HCT116 (cell line): Measurements from ENCODE around the gene NRAP. TPM values are rescaled to one million over a fixed set of nuclear protein-coding genes. Genes with fewer than 3 reads are reported as not detected.

Experiments
- ATAC-seq: fragments of 200-7000 bp; cut with Tn5 transposase; 2 replicates; pipeline ENCODE4 v1.9.1; 2020; ENCODE audit warnings: mild to moderate bottlenecking, moderate library complexity
- BruUV-seq: library from RNA; stranded (reverse); fragments of 400-500 nt; replicated peaks from 2 replicates; lab custom pipeline; 2021; lab: Mats Ljungman, UMichigan
- CTCF ChIA-PET: fragments of 300-600 bp; sonication (Branson Sonifier 250); formaldehyde crosslinking; loops from one replicate; lab custom pipeline; 2021; ENCODE audit warnings: antibody characterized with exemption; lab: Charles Lee
- POLR2A ChIA-PET: fragments of 300-600, 350-600 bp; sonication (Branson Sonifier 250); formaldehyde crosslinking; loops from one replicate; lab custom pipeline; 2021; ENCODE audit warnings: antibody characterized with exemption; lab: Charles Lee
- RAD21 ChIA-PET, 2 experiments: fragments of 300-600 bp; sonication (Branson Sonifier 250); formaldehyde crosslinking; loops; one replicate each; lab custom pipeline; 2023; ENCODE audit warnings: low total read pairs in 2 of 2; ENCODE audit not compliant: uncharacterized antibody in 2 of 2, unreplicated experiment in 2 of 2, low non-redundant PET in 1 of 2; lab: Charles Lee
- DNase-seq: peaks from one replicate; pipeline ENCODE4 v3.0.0-alpha.2; 2010; ENCODE audit warnings: low read depth, low spot score
- H2AFZ ChIP-seq: fragments of 200-600 bp; shearing (Covaris generic), sonication (generic); 2 replicates; pipeline ENCODE4 v1.6.1; 2017; ENCODE audit warnings: low read depth, mixed run types, mixed read lengths, antibody characterized with exemption, low read length; ENCODE audit not compliant: poor library complexity, severe bottlenecking
- H3K27ac ChIP-seq: 2 replicates; pipeline ENCODE4 v1.5.1; 2012; ENCODE audit warnings: low read depth, low read length
- H3K27me3 ChIP-seq: fragments of 200-600 bp; sonication (generic); 2 replicates; pipeline ENCODE4 v1.6.1; 2016; ENCODE audit warnings: mixed run types, low read length, mixed read lengths; ENCODE audit not compliant: insufficient read depth
- H3K36me3 ChIP-seq, 2 experiments: fragments of 200-500 bp in 1 of 2; fragments of 200-600 bp in 1 of 2; sonication (Bioruptor generic) in 1 of 2; sonication (generic) in 1 of 2; 2 replicates each; pipeline versions ENCODE4 v1.5.1 to v1.6.1; 2014 to 2016; ENCODE audit warnings: low read length in 2 of 2, inconsistent platforms in 1 of 2, mixed read lengths in 1 of 2, mixed run types in 1 of 2; ENCODE audit not compliant: insufficient read depth in 2 of 2, control insufficient read depth in 1 of 2
- H3K4me1 ChIP-seq, 2 experiments: fragments of 200-600 bp in 1 of 2; sonication (generic) in 1 of 2; 2 replicates each; pipeline versions ENCODE4 v1.5.1 to v1.6.1; 2012 to 2017; ENCODE audit warnings: low read length in 2 of 2, inconsistent platforms in 1 of 2, mild to moderate bottlenecking in 1 of 2, mixed read lengths in 1 of 2, mixed run types in 1 of 2, moderate library complexity in 1 of 2; ENCODE audit not compliant: insufficient read depth in 2 of 2, control insufficient read depth in 1 of 2
- H3K4me2 ChIP-seq: fragments of 200-600 bp; sonication (generic); 2 replicates; pipeline ENCODE4 v1.6.1; 2017; ENCODE audit warnings: mixed run types, low read length, mixed read lengths
- H3K4me3 ChIP-seq, 2 experiments: fragments of 200-600 bp in 1 of 2; sonication (generic) in 1 of 2; replicated peaks in 1 of 2; 2 replicates each; pipeline ENCODE4 v1.5.1; 2011 to 2016; ENCODE audit warnings: low read length in 2 of 2, control low read depth in 1 of 2, low read depth in 1 of 2, mild to moderate bottlenecking in 1 of 2, mixed read lengths in 1 of 2, mixed run types in 1 of 2
- H3K79me2 ChIP-seq: fragments of 200-600 bp; sonication (generic); 2 replicates; pipeline ENCODE4 v1.6.1; 2017; ENCODE audit warnings: mild to moderate bottlenecking, mixed run types, low read length, moderate library complexity, mixed read lengths; ENCODE audit not compliant: insufficient read depth
- H3K9ac ChIP-seq: fragments of 200-600 bp; sonication (generic); 2 replicates; pipeline ENCODE4 v1.6.1; 2016; ENCODE audit warnings: low read length, mixed read lengths
- H3K9me2 ChIP-seq: fragments of 200-600 bp; sonication (generic), shearing (Covaris generic); 2 replicates; pipeline ENCODE4 v1.6.1; 2017; ENCODE audit warnings: mixed run types, mild to moderate bottlenecking, moderate library complexity; ENCODE audit not compliant: insufficient read depth
- H3K9me3 ChIP-seq, 2 experiments: fragments of 200-500 bp in 1 of 2; fragments of 200-600 bp in 1 of 2; sonication (Bioruptor generic) in 1 of 2; sonication (generic) in 1 of 2; 2 replicates each; pipeline ENCODE4 v1.6.1; 2014 to 2017; ENCODE audit warnings: low read length in 2 of 2, mixed read lengths in 2 of 2, inconsistent platforms in 1 of 2, low read depth in 1 of 2, mild to moderate bottlenecking in 1 of 2, mixed run types in 1 of 2, moderate library complexity in 1 of 2; ENCODE audit not compliant: control insufficient read depth in 1 of 2, insufficient read depth in 1 of 2
- H4K20me1 ChIP-seq: fragments of 200-600 bp; sonication (generic), shearing (Covaris generic); 2 replicates; pipeline ENCODE4 v1.6.1; 2017; ENCODE audit warnings: mixed run types, mild to moderate bottlenecking, moderate library complexity; ENCODE audit not compliant: insufficient read depth
- CBX3 ChIP-seq: IDR thresholded peaks from 2 replicates; pipeline ENCODE4 v1.6.1; 2012; ENCODE audit warnings: low read depth
- CEBPB ChIP-seq: IDR thresholded peaks from 2 replicates; pipeline ENCODE4 v1.6.1; 2012; ENCODE audit warnings: low read depth
- FOSL1 ChIP-seq: IDR thresholded peaks from 2 replicates; pipeline ENCODE4 v1.6.1; 2012; ENCODE audit warnings: low read depth
- JUND ChIP-seq: IDR thresholded peaks from 2 replicates; pipeline ENCODE4 v1.6.1; 2012
- POLR2A ChIP-seq: IDR thresholded peaks from 2 replicates; pipeline ENCODE4 v1.7.0; 2011; ENCODE audit warnings: borderline replicate concordance; ENCODE audit not compliant: insufficient read depth, insufficient read length; ENCODE audit errors: extremely low read depth
- RAD21 ChIP-seq: IDR thresholded peaks from 2 replicates; pipeline ENCODE4 v1.6.1; 2012; ENCODE audit warnings: low read depth, mild to moderate bottlenecking
- REST ChIP-seq: IDR thresholded peaks from 2 replicates; pipeline ENCODE4 v1.6.1; 2012; ENCODE audit warnings: low read depth
- TCF7L2 ChIP-seq: IDR thresholded peaks from 2 replicates; pipeline ENCODE4 v1.7.0; 2011; ENCODE audit warnings: borderline replicate concordance, inconsistent platforms; ENCODE audit not compliant: insufficient read depth, insufficient read length; ENCODE audit errors: extremely low read depth
- ZFX ChIP-seq: fragments of 450-650 bp; IDR thresholded peaks from 2 replicates; pipeline ENCODE4 v1.6.1; 2017
- ZNF274 ChIP-seq: fragments of 200-500 bp; sonication (Bioruptor generic); IDR thresholded peaks from 2 replicates; pipeline ENCODE4 v1.6.1; 2014; ENCODE audit warnings: mild to moderate bottlenecking, low read depth, low read length, inconsistent platforms
- intact Hi-C: fragments of 100-400 bp; cut with micrococcal nuclease; formaldehyde crosslinking; loops from 2 replicates; pipeline ENCODE4 v1.10.0; 2022
- total RNA-seq: library from RNA; stranded (reverse); gene quantifications from one replicate; pipeline ENCODE4 v1.2.1, GENCODE V29; 2021; ENCODE audit not compliant: unreplicated experiment

Gene NRAP
- total RNA-seq, 1 experiment from 2014 or later: not detected

GRCh38 chr10:113613977-113614690 is 49.7 kb downstream of the NRAP start:
- Histone ChIP-seq H3K4me1 (no peaks in the 10 kb centered on the region), H4K20me1 (no peaks in the 10 kb centered on the region), H3K9me2 (no peaks in the 10 kb centered on the region), H3K9me3 (no peaks in the 10 kb centered on the region)
- POLR2A ChIA-PET: no interaction called here
- no peak for ATAC-seq
- TF ChIP-seq FOSL1 (no peak), CBX3 (no peak), ZNF274 (no peak), REST (no peak)
- TF ChIP-seq, all 23 proteins: peak for 0
- DNase-seq: no peak
- CTCF ChIA-PET: no interaction called here
- intact Hi-C loops: no loop called here
- Histone ChIP-seq H3K9ac (no peak overlapping the region), H3K27ac (no peak overlapping the region), H3K36me3 (no peaks in the 10 kb centered on the region), H3K79me2 (no peaks in the 10 kb centered on the region), H3K4me2 (no peak overlapping the region), H3K4me3 (no peak overlapping the region), H3K27me3 (peaks cover 35% of the 10 kb centered on the region), H2AFZ (no peak overlapping the region)
- no TSS peak for BruUV-seq
- RAD21 ChIA-PET: no interaction called here

- no peaks in the 10 kb centered on the region for H3K9me2 ChIP-seq
- no peak overlapping the region for H3K9ac ChIP-seq
- H3K36me3 ChIP-seq: no peaks in the 10 kb centered on the region
- no peak for TF ChIP-seq FOSL1
- no peak for TF ChIP-seq CBX3
- TF ChIP-seq TCF7L2: no peak
- TF ChIP-seq ZFX: no peak
- TF ChIP-seq JUND: no peak
- TF ChIP-seq RAD21: no peak
- no peak for TF ChIP-seq POLR2A
- no peak for TF ChIP-seq CEBPB
- H4K20me1 ChIP-seq: no peaks in the 10 kb centered on the region
- ATAC-seq (no peak), DNase-seq (no peak)
- ChIA-PET RAD21 (no interaction called here), CTCF (no interaction called here), POLR2A (no interaction called here)
- no peaks in the 10 kb centered on the region for H3K4me1 ChIP-seq
- intact Hi-C loops: no loop called here
- no peaks in the 10 kb centered on the region for H3K9me3 ChIP-seq
- no peak overlapping the region for H2AFZ ChIP-seq
- no TSS peak for BruUV-seq
- no peaks in the 10 kb centered on the region for H3K79me2 ChIP-seq
- H3K27me3 ChIP-seq: peaks cover 36% of the 10 kb centered on the region
- no peak overlapping the region for H3K4me3 ChIP-seq
- no peak overlapping the region for H3K27ac ChIP-seq
- H3K4me2 ChIP-seq: no peak overlapping the region
Measured at GRCh38 chr10:113613427-113613826, 50.4 kb downstream of the NRAP start.
